ENCODE results near the gene CRYBB3.

The CRYBB3 gene

GRCh38 chr22:25212337-25212736 lies 12.7 kb downstream of the CRYBB3 start:
- Histone ChIP-seq H3K4me2 (ENCODE audit: low read depth, low read length, poor library complexity, severe bottlenecking) (no peak overlapping the region), H3K9ac (ENCODE audit: low read length) (no peak overlapping the region), H4K20me1 (ENCODE audit: low read depth, low read length) (no peaks in the 10 kb centered on the region), H3K27me3 (ENCODE audit: low read length) (no peaks in the 10 kb centered on the region), H3K9me2 (replicated peaks; ENCODE audit: insufficient read depth, low read length) (no peaks in the 10 kb centered on the region), H3K79me2 (ENCODE audit: insufficient read depth, low read length) (no peaks in the 10 kb centered on the region), H3K4me3 (ENCODE audit: insufficient read depth, low read length, poor library complexity, severe bottlenecking) (no peak overlapping the region), H3F3A (ENCODE audit: insufficient read depth) (no peaks in the 10 kb centered on the region), H3K9me3 (ENCODE audit: insufficient read depth, low read length) (no peaks in the 10 kb centered on the region), H3K36me3 (ENCODE audit: low read length) (no peaks in the 10 kb centered on the region), H3K27ac (ENCODE audit: low read depth, low read length) (no peak overlapping the region), H2AFZ (ENCODE audit: low read depth, low read length, severe bottlenecking) (no peak overlapping the region)
- TF ChIP-seq EZH2phosphoT487 (conservative IDR thresholded peaks at IDR 0.05; ENCODE audit: low read length): no peak
- TF ChIP-seq CTCF (IDR thresholded peaks at IDR 0.05; ENCODE audit: insufficient read depth, low read length, poor library complexity, severe bottlenecking): no peak

- H3K36me3 ChIP-seq (ENCODE audit: low read length): no peaks in the 10 kb centered on the region
- H3K79me2 ChIP-seq (ENCODE audit: insufficient read depth, low read length): no peaks in the 10 kb centered on the region
- H3K27ac ChIP-seq (ENCODE audit: low read depth, low read length): no peak overlapping the region
- H3K4me3 ChIP-seq (ENCODE audit: insufficient read depth, low read length, poor library complexity, severe bottlenecking): no peak overlapping the region
- H2AFZ ChIP-seq (ENCODE audit: low read depth, low read length, severe bottlenecking): no peak overlapping the region
- no peak overlapping the region for H3K4me2 ChIP-seq (ENCODE audit: low read depth, low read length, poor library complexity, severe bottlenecking)
- no peaks in the 10 kb centered on the region for H3F3A ChIP-seq (ENCODE audit: insufficient read depth)
- no peaks in the 10 kb centered on the region for H3K9me3 ChIP-seq (ENCODE audit: insufficient read depth, low read length)
- H3K9ac ChIP-seq (ENCODE audit: low read length): no peak overlapping the region
- H3K9me2 ChIP-seq (replicated peaks; ENCODE audit: insufficient read depth, low read length): no peaks in the 10 kb centered on the region
- no peaks in the 10 kb centered on the region for H3K27me3 ChIP-seq (ENCODE audit: low read length)
- H4K20me1 ChIP-seq (ENCODE audit: low read depth, low read length): no peaks in the 10 kb centered on the region
- TF ChIP-seq CTCF (IDR thresholded peaks at IDR 0.05; ENCODE audit: insufficient read depth, low read length, poor library complexity, severe bottlenecking) (no peak), EZH2phosphoT487 (conservative IDR thresholded peaks at IDR 0.05; ENCODE audit: low read length) (no peak)
These were observed 13.6 kb downstream of the CRYBB3 start for GRCh38 chr22:25213221-25213620.

- no peak overlapping the region for H2AFZ ChIP-seq (ENCODE audit: low read depth, low read length, severe bottlenecking)
- no peak overlapping the region for H3K4me2 ChIP-seq (ENCODE audit: low read depth, low read length, poor library complexity, severe bottlenecking)
- no peaks in the 10 kb centered on the region for H3K9me3 ChIP-seq (ENCODE audit: insufficient read depth, low read length)
- H3K9me2 ChIP-seq (replicated peaks; ENCODE audit: insufficient read depth, low read length): no peaks in the 10 kb centered on the region
- no peaks in the 10 kb centered on the region for H3K27me3 ChIP-seq (ENCODE audit: low read length)
- H4K20me1 ChIP-seq (ENCODE audit: low read depth, low read length): no peaks in the 10 kb centered on the region
- no peak for TF ChIP-seq CTCF (IDR thresholded peaks at IDR 0.05; ENCODE audit: insufficient read depth, low read length, poor library complexity, severe bottlenecking)
- no peak for TF ChIP-seq EZH2phosphoT487 (conservative IDR thresholded peaks at IDR 0.05; ENCODE audit: low read length)
- no peak overlapping the region for H3K27ac ChIP-seq (ENCODE audit: low read depth, low read length)
- H3F3A ChIP-seq (ENCODE audit: insufficient read depth): no peaks in the 10 kb centered on the region
- no peaks in the 10 kb centered on the region for H3K79me2 ChIP-seq (ENCODE audit: insufficient read depth, low read length)
- no peaks in the 10 kb centered on the region for H3K36me3 ChIP-seq (ENCODE audit: low read length)
- no peak overlapping the region for H3K9ac ChIP-seq (ENCODE audit: low read length)
- H3K4me3 ChIP-seq (ENCODE audit: insufficient read depth, low read length, poor library complexity, severe bottlenecking): no peak overlapping the region
These were observed 16.6 kb downstream of the CRYBB3 start for GRCh38 chr22:25216230-25216629.

All from SU-DHL-6 (cell line).